ENCODE results near the gene COPA.

Gene COPA

DNA sequence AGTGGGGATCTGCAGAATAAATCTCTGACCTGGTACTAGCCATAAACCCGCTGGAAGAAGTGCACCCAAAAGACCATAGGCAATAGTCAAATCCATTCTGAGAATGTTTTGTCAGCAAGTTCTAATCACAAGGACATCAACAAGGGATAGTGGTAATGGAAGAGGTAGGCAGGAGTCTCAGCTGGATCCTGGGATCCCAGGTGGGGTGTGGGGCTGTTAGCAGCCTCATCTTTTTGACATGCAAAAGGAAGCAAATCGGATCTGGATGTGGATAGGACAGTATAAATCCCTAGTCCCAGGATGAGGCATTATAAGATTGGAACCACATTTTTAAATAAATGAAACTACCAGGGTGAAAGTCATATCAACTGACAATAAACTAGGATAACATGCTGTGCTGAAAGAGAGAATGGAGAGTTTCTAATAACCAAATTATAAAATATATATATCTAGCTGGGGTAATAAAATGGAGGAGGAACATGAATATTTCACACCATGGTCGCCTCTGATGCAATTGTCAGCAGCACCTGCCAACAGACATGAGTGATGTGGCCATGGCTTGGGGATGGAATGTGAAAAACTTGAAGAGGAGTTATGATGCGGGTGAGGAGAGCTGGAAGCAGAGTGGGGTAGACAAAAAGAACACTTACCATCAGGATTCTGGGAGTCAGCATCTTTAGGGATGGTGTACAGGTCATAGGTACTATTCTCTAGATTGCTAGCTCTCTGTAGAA lies 34.4 kb downstream of the COPA start:
- DNase-seq (ENCODE audit: extremely low read depth, low read depth) = no peak
- H3K4me3 ChIP-seq (replicated peaks; ENCODE audit: low read depth, low read length) = no peak overlapping the region
- TF ChIP-seq, protein P1, sequence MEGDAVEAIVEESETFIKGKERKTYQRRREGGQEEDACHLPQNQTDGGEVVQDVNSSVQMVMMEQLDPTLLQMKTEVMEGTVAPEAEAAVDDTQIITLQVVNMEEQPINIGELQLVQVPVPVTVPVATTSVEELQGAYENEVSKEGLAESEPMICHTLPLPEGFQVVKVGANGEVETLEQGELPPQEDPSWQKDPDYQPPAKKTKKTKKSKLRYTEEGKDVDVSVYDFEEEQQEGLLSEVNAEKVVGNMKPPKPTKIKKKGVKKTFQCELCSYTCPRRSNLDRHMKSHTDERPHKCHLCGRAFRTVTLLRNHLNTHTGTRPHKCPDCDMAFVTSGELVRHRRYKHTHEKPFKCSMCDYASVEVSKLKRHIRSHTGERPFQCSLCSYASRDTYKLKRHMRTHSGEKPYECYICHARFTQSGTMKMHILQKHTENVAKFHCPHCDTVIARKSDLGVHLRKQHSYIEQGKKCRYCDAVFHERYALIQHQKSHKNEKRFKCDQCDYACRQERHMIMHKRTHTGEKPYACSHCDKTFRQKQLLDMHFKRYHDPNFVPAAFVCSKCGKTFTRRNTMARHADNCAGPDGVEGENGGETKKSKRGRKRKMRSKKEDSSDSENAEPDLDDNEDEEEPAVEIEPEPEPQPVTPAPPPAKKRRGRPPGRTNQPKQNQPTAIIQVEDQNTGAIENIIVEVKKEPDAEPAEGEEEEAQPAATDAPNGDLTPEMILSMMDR (IDR thresholded peaks at IDR 0.05; ENCODE audit: low read depth, low read length, missing control alignments) = no peak

DNA sequence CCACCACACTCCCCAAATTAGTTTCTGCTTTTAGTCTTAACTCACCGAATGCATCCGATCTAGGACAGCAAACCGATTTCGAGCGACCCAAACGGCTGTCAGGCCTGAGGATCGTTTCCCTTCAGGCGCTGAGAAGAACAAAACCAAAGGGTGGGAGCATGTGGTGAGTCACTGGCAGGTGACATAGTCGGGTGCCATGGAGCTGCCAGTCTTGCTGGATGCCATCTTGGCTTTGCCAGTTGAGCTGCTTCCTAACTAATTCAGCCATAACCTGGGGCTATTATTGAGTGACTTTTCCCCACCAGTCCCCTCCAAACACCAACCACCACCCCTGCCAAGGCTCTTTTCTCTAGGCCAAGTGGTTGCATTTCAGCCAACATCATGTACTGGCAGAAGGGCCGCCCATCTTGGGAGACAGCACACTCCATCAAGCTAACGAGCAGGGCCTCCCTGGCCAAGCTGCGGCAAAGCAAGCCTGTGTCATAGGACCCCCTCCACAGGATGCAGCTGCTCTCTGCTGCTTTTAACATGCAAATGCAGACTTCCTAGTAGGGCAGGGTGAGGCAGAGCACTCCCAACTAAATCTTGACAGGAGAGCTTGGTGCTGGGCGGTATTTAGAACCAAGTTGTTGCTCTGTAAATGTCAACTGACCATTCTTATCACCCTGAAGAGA lies 35.8 kb downstream of the COPA start:
- no peak for DNase-seq (ENCODE audit: extremely low read depth, low read depth)
- TF ChIP-seq, protein P1 (IDR thresholded peaks at IDR 0.05; ENCODE audit: low read depth, low read length, missing control alignments) = no peak
- no peak overlapping the region for H3K4me3 ChIP-seq (replicated peaks; ENCODE audit: low read depth, low read length)

DNA sequence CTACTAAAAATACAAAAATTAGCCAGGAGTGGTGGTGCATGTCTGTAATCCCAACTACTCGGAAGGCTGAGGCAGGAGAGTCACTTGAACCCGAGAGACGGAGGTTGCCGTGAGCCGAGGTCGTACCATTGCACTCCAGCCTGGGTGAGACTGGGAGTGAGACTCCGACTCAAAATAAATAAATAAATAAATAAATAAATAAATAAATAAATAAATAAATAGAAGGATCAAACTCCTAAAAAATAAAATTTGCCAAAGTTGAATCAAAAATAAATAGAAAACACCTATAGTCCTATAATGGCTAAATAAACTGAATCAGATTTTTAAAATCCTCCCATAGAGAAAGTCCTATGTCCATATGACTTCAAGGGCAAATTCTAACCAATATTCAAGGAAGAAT lies 42.9 kb downstream of the COPA start:
- no peak overlapping the region for H3K4me3 ChIP-seq (replicated peaks; ENCODE audit: low read depth, low read length)
- TF ChIP-seq, protein P1 (IDR thresholded peaks at IDR 0.05; ENCODE audit: low read depth, low read length, missing control alignments) = no peak
- DNase-seq (ENCODE audit: extremely low read depth, low read depth) = no peak

DNA sequence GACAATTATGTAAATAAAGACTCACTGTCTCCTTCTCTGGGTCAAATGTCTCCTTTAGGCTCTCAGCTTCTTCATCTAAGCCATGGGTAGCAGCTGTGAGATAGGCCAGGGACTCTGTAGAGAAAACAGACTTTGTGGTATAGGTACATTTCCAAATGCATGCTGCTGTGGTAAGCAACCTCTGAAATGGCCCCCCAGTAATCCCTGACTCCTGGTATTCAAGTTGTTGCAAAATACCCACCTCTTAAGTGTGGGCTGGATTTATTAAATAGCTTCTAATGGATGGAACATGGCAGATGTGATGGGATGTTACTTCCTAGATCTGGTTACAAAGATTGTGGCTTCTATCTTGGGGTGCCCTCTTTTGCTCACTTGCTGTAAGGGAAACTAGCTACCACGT lies 47.0 kb downstream of the COPA start:
- no peak overlapping the region for H3K4me3 ChIP-seq (replicated peaks; ENCODE audit: low read depth, low read length)
- TF ChIP-seq, protein P1 (IDR thresholded peaks at IDR 0.05; ENCODE audit: low read depth, low read length, missing control alignments) = no peak
- DNase-seq (ENCODE audit: extremely low read depth, low read depth) = no peak

DNA sequence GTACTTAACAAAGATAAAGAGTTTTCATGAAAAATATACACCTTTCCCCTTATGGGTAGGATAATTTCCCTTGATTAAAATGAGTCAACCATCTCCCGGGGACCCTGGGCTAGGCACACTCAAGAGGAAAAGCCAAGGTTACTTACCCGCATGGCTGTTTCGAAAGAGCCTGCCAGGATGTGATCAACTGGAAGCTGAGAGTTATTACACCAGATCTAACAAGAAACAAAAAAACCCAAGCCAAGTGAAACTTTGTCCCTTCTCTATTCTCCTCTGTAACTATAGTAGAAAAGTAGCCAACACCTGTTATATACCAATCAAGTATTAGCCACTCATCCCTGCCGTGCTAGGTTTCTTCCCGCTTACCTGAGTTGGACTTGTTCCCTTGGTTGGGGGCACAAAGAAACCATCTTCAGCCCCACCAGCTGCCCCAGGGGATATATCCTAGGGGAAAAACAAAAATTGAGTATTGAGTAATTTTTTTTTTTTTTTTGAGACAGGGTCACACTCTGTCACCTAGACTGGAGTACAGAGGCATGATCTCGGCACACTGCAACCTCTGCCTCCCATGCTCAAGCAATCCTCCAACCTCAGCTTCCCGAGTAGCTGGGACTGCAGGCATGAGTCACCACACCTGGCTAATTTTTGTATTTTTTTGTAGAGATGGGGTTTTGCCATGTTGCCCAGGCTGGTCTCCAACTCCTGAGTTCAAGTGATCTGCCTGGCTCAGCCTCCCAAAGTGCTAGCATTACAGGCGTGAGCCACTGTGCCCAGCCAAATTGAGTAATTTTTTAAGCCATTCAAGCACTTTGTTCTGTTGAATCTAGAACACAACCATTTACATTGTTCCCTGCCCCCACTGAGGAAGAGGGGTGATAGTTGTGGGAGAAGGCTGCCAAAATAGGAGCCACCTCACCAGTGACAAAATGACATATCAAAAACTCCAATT lies 49.8 kb downstream of the COPA start:
- H3K4me3 ChIP-seq (replicated peaks; ENCODE audit: low read depth, low read length) = no peak overlapping the region
- TF ChIP-seq, protein P1 (IDR thresholded peaks at IDR 0.05; ENCODE audit: low read depth, low read length, missing control alignments) = no peak
- no peak for DNase-seq (ENCODE audit: extremely low read depth, low read depth)
